IPS-18a (cell line): Measurements from ENCODE around the gene NTM.

Source experiments
- H3K27ac ChIP-seq: one replicate; pipeline ENCODE4 v1.5.1; 2013; ENCODE audit warnings: low read length
- H3K27me3 ChIP-seq: one replicate; pipeline ENCODE4 v1.6.1; 2013; ENCODE audit warnings: mild to moderate bottlenecking, low read length; ENCODE audit not compliant: control insufficient read depth, insufficient read depth
- H3K36me3 ChIP-seq: one replicate; pipeline ENCODE4 v1.6.1; 2013; ENCODE audit warnings: low read depth, low read length; ENCODE audit not compliant: control insufficient read depth
- H3K4me1 ChIP-seq: one replicate; pipeline ENCODE4 v1.6.1; 2013; ENCODE audit warnings: low read depth, low read length; ENCODE audit not compliant: control insufficient read depth
- H3K4me3 ChIP-seq: one replicate; pipeline ENCODE4 v1.5.1; 2013; ENCODE audit warnings: low read length
- H3K9ac ChIP-seq: one replicate; pipeline ENCODE4 v1.6.1; 2013; ENCODE audit warnings: mild to moderate bottlenecking, low read length, moderate library complexity
- H3K9me3 ChIP-seq: one replicate; pipeline ENCODE4 v1.6.1; 2013; ENCODE audit warnings: low read depth, low read length; ENCODE audit not compliant: control insufficient read depth

Gene NTM

DNA sequence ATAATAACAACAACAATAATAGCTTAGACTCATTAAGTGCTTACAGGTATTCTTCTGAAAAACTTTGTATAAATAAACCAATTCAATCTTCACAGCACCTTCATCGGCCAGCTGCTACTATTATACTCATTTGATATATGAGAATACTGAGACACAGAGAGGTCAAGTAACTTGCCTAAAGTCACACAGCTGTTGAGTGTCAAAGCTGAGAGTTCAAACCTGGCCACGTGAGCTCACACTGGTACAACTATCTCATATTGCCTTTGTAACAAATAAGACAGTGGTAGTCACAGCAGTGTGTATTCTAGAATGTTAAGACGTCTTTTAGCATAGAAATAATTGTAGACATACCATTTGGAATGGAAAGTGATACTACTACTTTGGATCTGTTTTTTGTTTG lies 268.5 kb downstream of the NTM start:
- Histone ChIP-seq H3K9me3 (no peaks in the 10 kb centered on the region), H3K27ac (no peak overlapping the region), H3K9ac (no peak overlapping the region), H3K4me1 (peaks cover 42% of the 10 kb centered on the region), H3K27me3 (no peaks in the 10 kb centered on the region), H3K36me3 (no peaks in the 10 kb centered on the region), H3K4me3 (no peak overlapping the region)

GRCh38 chr11:131640320-131640719 lies 269.9 kb downstream of the NTM start:
- Histone ChIP-seq H3K9me3 (no peaks in the 10 kb centered on the region), H3K27me3 (no peaks in the 10 kb centered on the region), H3K4me3 (peak overlapping the region; percentile 29), H3K9ac (no peak overlapping the region), H3K36me3 (no peaks in the 10 kb centered on the region), H3K4me1 (peaks cover 44% of the 10 kb centered on the region), H3K27ac (no peak overlapping the region)

GRCh38 chr11:131642756-131643531 lies 272.5 kb downstream of the NTM start:
- H3K4me3 ChIP-seq, result no peak overlapping the region
- peaks cover 47% of the 10 kb centered on the region for H3K4me1 ChIP-seq
- H3K36me3 ChIP-seq, result no peaks in the 10 kb centered on the region
- H3K27me3 ChIP-seq, result no peaks in the 10 kb centered on the region
- H3K9me3 ChIP-seq, result no peaks in the 10 kb centered on the region
- no peak overlapping the region for H3K9ac ChIP-seq
- no peak overlapping the region for H3K27ac ChIP-seq

DNA sequence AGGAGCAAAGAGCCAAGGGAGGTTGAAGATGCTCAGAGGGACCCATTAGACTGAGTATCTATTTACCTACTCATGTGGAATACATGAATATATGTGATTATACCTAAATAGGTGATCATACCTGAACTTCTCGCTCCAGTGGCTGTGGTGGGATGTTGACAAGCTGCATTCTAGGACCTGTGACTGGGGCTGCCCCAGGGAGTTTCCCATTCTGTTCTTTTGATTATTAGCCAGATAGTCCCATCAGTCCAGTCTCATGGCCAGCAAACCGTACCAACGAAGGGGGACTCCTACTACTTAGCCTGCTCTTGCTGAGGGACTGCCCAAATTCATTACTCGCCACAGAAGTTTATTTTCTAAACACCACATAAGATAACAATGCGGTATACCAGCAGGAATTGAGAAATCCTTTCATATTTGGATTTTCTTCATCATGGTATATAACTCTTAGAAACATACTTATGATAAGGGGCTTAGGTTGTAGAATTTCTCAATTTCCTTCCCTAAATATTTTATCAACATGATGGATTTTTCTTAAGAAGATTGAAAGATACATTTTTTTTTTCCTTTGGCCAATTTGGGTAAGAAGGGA lies 273.9 kb downstream of the NTM start:
- Histone ChIP-seq H3K27ac (no peak overlapping the region), H3K9ac (no peak overlapping the region), H3K27me3 (no peaks in the 10 kb centered on the region), H3K4me1 (peaks cover 46% of the 10 kb centered on the region), H3K36me3 (no peaks in the 10 kb centered on the region), H3K4me3 (no peak overlapping the region), H3K9me3 (no peaks in the 10 kb centered on the region)

- Histone ChIP-seq H3K27me3 (no peaks in the 10 kb centered on the region), H3K27ac (no peak overlapping the region), H3K4me3 (no peak overlapping the region)
These were observed 274.8 kb downstream of the NTM start for GRCh38 chr11:131645237-131645636.

DNA sequence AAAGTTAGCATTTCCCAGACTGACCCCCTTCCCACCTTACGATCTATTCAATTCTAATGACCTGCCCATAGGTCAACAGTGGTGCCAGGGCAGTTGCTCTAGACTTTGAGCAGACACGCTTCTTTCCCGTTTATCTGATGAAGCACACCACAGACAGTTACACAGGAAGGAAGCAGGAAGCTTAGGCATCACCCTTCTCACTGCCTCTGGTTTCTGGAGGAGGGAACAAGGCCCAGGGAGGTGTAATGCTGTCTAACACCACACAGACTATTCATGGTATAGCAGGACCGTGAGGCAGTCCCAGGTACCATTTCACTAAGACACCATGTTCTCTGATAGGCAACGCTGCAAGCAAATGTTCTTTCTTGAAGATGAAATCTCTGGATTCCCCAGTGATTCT lies 279.4 kb downstream of the NTM start:
- no peaks in the 10 kb centered on the region for H3K27me3 ChIP-seq
- H3K9me3 ChIP-seq, result no peaks in the 10 kb centered on the region
- no peak overlapping the region for H3K4me3 ChIP-seq
- no peaks in the 10 kb centered on the region for H3K36me3 ChIP-seq
- no peak overlapping the region for H3K27ac ChIP-seq
- peaks cover 37% of the 10 kb centered on the region for H3K4me1 ChIP-seq
- no peak overlapping the region for H3K9ac ChIP-seq

More at GRCh38 chr11:131645237-131645636, 274.8 kb downstream of the NTM start:
- Histone ChIP-seq H3K4me1 (peaks cover 43% of the 10 kb centered on the region), H3K36me3 (no peaks in the 10 kb centered on the region), H3K9ac (no peak overlapping the region), H3K9me3 (no peaks in the 10 kb centered on the region)

DNA sequence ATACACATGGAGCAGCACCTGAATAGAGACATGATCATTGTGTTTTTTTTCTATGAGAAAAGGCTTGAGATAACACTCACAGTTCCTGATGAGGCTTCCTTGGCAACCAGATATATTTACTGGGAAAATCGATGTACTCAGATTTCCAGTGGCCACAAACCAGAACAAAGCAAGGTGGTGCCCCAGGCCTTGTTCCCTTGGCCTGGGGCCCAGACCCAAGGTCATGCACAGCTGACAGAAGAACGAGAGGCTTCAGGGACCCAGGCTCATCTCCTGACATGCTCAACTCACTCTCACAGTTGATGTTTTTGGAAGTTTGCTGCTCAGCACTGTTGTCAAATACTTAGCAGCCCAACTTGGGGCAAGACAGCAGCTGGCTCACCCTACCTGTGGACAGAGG lies 281.8 kb downstream of the NTM start:
- Histone ChIP-seq H3K4me1 (peaks cover 44% of the 10 kb centered on the region), H3K4me3 (no peak overlapping the region), H3K36me3 (no peaks in the 10 kb centered on the region), H3K27me3 (no peaks in the 10 kb centered on the region), H3K9me3 (no peaks in the 10 kb centered on the region), H3K27ac (no peak overlapping the region), H3K9ac (no peak overlapping the region)

DNA sequence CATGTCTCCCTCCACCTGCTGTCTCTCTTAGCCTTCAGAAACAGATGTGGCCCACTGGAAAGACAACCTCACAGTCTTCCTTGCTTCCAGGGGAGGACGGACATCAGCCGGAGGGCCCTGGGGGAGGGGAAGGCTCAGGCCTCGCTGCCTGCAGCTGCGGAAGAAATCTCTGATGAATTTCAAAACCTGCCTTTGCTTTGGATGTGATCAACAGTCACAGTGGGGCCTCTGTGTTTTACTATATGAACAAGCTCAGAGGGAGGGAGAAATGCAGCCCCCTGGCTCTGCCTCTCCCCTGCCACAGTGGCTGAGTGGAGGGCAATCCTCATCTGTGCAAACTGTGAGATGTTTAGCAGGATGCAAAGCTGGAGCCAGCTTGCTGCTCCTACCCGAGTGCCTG lies 282.8 kb downstream of the NTM start:
- Histone ChIP-seq H3K27ac (no peak overlapping the region), H3K4me1 (peaks cover 50% of the 10 kb centered on the region)

GRCh38 chr11:131654849-131655248 lies 284.4 kb downstream of the NTM start:
- Histone ChIP-seq H3K9me3 (no peaks in the 10 kb centered on the region), H3K27ac (no peak overlapping the region), H3K4me1 (peaks cover 50% of the 10 kb centered on the region), H3K9ac (no peak overlapping the region), H3K36me3 (no peaks in the 10 kb centered on the region), H3K27me3 (no peaks in the 10 kb centered on the region), H3K4me3 (no peak overlapping the region)

More for the DNA sequence above, 282.8 kb downstream of the NTM start:
- Histone ChIP-seq H3K9me3 (no peaks in the 10 kb centered on the region), H3K9ac (no peak overlapping the region), H3K4me3 (no peak overlapping the region), H3K36me3 (no peaks in the 10 kb centered on the region), H3K27me3 (no peaks in the 10 kb centered on the region)

GRCh38 chr11:131656179-131656838 lies 285.9 kb downstream of the NTM start:
- Histone ChIP-seq H3K4me3 (peak overlapping the region; percentile 43), H3K9me3 (no peaks in the 10 kb centered on the region), H3K36me3 (no peaks in the 10 kb centered on the region), H3K9ac (peak overlapping the region; percentile 37), H3K27ac (peak overlapping the region; percentile 2), H3K4me1 (peaks cover 63% of the 10 kb centered on the region), H3K27me3 (no peaks in the 10 kb centered on the region)

- Histone ChIP-seq H3K4me3 (peak overlapping the region; percentile 43), H3K36me3 (no peaks in the 10 kb centered on the region), H3K9me3 (no peaks in the 10 kb centered on the region), H3K27me3 (no peaks in the 10 kb centered on the region), H3K4me1 (peaks cover 67% of the 10 kb centered on the region), H3K9ac (peak overlapping the region; percentile 37), H3K27ac (no peak overlapping the region)
These were observed 286.4 kb downstream of the NTM start for GRCh38 chr11:131656839-131657211.
